NCI-H187 (cell line): ENCODE measurements around the gene RAP2C.
A peak's percentile ranks its signal among the peaks of the same experiment; 100 is the strongest.

ENCODE experiments used
- DNase-seq, 2 experiments: peaks; one replicate each; lab custom pipeline; 2025; lab: John Stamatoyannopoulos, UW

RAP2C gene

GRCh38 chrX:132219343-132219768 is at the start of gene RAP2C:
TSS of gene RAP2C (minus strand) at chrX:132219447. CDS start at chrX:132217268, 2,179 bp downstream.
- peak in 1 of 2 experiments; percentile 1 for DNase-seq

DNA sequence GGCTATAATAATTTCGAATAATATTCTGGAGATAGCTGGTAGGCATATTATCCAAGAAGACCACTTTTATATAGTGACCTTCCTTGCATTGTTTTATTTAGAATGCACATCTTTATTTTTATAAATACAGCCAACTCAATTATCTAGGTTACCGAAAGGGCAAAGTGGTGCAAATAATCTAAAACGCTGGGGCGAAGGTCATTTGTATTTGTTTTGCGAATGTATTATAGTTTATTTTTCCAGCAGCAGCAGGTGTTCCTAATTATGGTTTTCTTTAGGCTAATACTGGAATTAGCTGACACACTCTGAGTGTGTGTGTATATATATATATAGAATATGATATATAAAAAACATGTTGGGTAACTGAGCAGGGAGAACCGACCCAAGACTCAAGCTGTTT is 48.1 kb upstream of the RAP2C start:
- no peak for DNase-seq

GRCh38 chrX:132266583-132267355 is 47.5 kb upstream of the RAP2C start:
- DNase-seq, result no peak

DNA sequence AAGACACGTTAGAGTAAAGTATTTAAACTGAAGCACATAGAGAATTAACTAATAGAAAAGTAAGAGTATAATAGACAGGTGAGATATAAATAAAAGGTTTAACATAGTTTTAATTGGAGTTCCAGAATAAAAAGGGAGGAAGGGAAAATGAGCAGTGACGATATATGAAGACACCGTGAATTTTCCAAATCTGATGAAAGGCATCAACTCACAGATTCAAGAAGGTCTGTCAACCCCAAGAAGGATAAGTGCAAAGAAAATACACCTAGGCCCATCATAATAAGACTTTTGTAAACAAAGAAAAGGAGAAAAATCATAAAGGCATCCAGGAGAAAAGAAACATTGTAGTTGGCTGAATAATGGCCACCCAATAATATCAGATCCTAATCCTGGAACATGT is 43.9 kb upstream of the RAP2C start:
- DNase-seq, result no peak

GRCh38 chrX:132258509-132258908 is 39.3 kb upstream of the RAP2C start:
- DNase-seq, result no peak

GRCh38 chrX:132257116-132257515 is 37.9 kb upstream of the RAP2C start:
- DNase-seq, result no peak

DNA sequence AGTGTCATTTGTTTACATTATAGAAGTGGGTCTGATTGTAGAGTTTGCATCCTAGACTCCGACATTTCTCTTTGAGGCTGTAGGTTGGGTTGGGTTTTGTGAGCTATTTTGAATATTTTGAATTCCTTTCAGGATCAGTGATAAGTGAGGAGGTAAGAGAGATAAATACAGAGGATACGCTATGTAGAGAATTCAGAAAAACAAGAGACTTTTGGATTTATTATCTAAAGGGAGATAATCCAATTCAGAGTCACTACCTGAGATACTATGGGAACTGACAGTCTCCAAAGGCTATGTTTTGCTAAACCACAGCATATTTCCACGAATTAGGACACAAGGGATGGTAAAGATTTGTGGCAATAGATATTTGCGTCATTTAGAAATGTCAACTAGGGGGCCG is 16.9 kb upstream of the RAP2C start:
- no peak for DNase-seq

- DNase-seq, result no peak
Observed at GRCh38 chrX:132235488-132235887, 16.2 kb upstream of the RAP2C start.

DNA sequence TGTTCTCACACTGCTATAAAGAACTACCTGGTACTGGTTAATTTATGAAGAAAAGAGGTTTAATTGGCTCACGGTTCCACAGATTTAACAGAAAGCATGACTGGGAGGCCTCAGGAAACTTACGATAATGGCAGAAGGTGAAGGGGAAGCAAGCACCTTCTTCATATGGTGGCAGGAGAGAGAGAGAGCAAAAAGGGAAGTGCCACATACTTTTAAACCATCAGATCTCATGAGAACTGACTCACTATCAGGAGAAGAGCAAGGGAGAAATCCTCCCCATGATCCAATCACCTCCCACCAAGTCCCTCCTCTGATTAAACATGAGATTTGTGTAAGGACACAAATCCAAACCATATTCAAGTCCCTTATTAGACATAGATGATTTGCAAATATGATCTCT is 12.3 kb upstream of the RAP2C start:
- DNase-seq, result no peak

GRCh38 chrX:132227383-132228112 is 8.3 kb upstream of the RAP2C start:
- no peak for DNase-seq

DNA sequence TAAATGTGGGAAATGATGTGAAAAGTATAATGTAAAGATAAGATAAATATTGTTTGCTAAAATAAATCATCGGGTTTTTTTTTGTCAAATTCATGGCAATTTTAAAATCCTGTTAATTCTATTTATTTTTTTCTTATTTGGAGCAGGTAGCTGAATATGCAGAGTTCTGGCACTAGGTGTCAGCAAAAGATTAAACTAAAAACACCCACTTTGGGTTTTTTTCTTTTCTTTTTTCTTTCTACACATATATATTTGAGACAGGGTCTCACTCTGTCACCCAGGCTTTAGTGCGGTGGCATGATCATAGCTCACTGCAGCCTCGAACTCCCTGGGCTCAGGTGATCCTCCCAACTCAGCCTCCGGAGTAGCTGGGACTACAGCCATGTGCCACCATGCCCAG is 6.9 kb upstream of the RAP2C start:
- DNase-seq, result no peak

GRCh38 chrX:132218100-132218812 is 991 bp downstream of the RAP2C start:
- peak; percentile 76 to 79 for DNase-seq

- DNase-seq, result peak; percentile 17 to 20
Observed at GRCh38 chrX:132217203-132218073, 1.8 kb downstream of the RAP2C start.

- DNase-seq, result no peak
Observed at GRCh38 chrX:132216806-132217202, 2.4 kb downstream of the RAP2C start.

GRCh38 chrX:132216283-132216682 is 3.0 kb downstream of the RAP2C start:
- DNase-seq, result no peak

- no peak for DNase-seq
Observed at GRCh38 chrX:132214518-132214917, 4.7 kb downstream of the RAP2C start.

- DNase-seq, result no peak
Observed at GRCh38 chrX:132209527-132209926, 9.7 kb downstream of the RAP2C start.

DNA sequence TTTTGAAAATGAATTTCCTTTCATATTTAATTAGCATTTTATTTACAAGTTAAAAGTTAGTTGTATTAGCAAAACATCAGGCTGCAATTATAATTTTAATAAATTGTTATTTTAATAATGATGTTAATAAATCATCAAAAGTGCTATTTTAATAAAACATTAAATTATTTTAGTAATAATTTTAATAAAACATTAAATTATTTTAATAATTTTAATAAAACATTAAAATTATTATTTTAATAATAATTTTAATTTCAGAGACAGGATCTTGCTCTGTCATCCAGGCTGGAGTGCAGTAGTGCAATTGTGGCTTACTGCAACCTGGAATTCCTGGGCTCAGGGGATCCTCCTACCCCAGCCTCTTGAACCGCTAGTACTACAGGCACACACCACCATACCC is 10.8 kb downstream of the RAP2C start:
- DNase-seq, result no peak

DNA sequence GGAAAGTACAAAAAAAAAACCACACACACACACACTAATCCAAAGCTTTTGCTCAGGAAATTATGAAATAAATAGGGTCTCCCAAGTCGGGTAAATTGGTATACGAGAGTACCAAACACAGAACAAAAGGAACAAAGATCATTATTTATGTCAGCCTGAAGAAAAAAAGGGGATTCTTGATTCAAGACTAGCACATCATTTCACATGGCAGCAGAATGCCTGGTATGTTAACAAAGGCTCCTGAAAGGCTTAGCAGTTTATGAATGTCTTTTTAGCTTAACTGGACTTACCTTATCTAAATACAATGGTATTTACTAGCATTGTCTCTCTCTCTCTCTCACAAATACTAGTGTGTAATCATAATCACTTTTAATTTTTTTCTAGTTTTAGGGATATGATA is 11.3 kb downstream of the RAP2C start:
- DNase-seq, result no peak

DNA sequence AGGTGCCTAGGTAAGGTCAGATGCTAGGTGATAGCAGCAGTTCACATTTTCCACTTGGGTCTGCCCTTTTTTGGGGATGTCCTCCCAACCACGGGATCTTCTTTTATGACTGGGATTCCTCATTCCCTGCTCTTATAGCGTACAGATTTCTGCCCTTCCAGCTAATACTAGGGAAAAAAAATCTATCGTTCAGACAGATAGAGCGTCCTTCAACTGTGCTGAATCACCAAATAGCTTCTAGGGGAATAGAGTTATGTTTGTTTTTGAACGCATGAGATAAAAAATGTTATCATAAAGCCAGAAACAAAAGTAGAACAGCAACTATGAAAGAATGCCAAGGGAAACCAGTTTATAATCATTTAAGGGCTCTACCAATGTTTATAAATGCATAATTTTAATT is 13.0 kb downstream of the RAP2C start:
- DNase-seq, result no peak

DNA sequence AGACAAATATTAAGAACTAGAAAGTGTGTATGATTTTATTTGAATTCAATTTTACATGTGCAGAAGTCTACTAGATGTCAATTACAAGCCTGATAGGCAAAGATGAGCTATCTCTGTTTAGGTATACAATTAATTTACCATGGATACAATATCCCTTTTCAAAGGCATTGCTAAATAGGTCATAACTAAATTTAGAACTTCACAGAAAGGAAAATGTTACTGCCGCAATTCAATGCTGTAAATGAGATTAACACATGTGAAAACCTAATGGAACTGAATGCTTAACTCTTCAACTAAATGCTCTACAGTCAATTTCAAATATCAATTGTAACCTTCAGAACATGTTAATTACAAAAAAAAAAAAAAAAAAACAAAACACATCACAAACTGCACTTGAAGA is 14.6 kb downstream of the RAP2C start:
- DNase-seq, result no peak

DNA sequence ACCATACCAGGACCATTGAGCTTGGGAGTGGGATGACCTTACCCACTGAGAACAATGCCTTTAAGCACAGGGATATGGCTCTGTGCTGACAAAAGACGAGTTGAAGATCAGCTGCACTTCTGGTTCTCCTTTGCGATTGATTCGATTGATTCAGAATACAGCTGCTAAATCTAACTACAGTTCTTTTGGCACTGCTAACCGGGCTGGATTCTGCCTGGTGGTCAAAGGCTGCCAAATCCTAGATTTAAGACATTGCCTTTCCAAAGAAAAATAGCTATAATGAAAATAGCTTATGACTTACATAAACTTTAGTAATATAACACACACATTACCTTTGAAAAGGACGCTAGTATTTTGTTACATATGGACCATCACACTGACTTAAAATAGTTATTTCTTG is 18.3 kb downstream of the RAP2C start:
- no peak for DNase-seq
